RWPE1 (cell line): ENCODE measurements around the gene KLRC4.

Source experiments
- CTCF ChIA-PET: fragments of 350-600 bp; sonication (Branson Sonifier 250); formaldehyde crosslinking; extraction: SDS; loops from one replicate; lab custom pipeline; 2021; lab: Yijun Ruan, JAX
- POLR2A ChIA-PET: fragments of 400-600 bp; formaldehyde crosslinking; extraction: SDS; loops from one replicate; lab custom pipeline; 2020; ENCODE audit warnings: antibody characterized with exemption; ENCODE audit not compliant: low non-redundant PET; lab: Yijun Ruan, JAX
- DNase-seq: peaks from one replicate; pipeline ENCODE4 v3.0.0; 2012; ENCODE audit warnings: low spot score
- H3K27ac ChIP-seq: fragments of 450-650 bp; 2 replicates; pipeline ENCODE4 v1.5.1; 2017
- TF ChIP-seq, protein P1 (sequence below): fragments of 450-650 bp; conservative IDR thresholded peaks from 2 replicates; pipeline ENCODE4 v1.5.1; 2017; ENCODE audit warnings: low read depth, mild to moderate bottlenecking

The KLRC4 gene

DNA sequence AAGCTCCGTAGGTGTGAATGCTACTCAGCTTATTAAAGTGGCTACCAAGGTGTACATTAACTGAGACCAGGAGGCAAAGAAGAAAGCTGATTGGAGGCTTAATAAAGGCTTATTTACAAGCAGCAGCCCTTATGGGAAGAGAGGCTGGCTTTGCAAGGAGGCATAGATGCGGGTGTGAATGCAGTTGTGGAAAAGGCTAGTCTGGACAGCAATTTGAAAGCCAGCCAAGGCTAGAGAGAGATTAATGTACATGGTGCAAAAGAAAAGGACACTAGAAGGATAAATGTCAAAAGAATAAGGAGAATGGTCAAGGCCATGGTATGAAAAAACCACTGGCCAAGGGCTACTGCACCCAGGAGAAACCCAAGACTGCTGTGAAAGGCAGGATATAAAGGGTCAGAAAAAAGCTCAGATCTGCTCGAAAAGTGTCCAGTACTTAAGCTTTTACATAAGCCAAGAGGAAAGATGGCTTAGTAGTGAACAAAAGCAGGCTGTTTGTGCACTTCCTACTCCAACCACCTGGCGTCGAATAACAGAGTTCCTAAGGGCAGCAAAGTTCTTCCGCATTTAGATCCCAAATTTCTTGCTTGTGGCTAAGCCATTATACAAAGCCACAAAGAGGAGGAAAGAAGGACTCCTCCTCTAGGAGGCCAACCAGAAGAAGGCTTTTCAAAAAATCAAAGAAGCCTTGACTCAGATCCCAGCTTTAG, 43.7 kb downstream of the KLRC4 start:
- TF ChIP-seq, protein P1, sequence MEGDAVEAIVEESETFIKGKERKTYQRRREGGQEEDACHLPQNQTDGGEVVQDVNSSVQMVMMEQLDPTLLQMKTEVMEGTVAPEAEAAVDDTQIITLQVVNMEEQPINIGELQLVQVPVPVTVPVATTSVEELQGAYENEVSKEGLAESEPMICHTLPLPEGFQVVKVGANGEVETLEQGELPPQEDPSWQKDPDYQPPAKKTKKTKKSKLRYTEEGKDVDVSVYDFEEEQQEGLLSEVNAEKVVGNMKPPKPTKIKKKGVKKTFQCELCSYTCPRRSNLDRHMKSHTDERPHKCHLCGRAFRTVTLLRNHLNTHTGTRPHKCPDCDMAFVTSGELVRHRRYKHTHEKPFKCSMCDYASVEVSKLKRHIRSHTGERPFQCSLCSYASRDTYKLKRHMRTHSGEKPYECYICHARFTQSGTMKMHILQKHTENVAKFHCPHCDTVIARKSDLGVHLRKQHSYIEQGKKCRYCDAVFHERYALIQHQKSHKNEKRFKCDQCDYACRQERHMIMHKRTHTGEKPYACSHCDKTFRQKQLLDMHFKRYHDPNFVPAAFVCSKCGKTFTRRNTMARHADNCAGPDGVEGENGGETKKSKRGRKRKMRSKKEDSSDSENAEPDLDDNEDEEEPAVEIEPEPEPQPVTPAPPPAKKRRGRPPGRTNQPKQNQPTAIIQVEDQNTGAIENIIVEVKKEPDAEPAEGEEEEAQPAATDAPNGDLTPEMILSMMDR: no peak
- ChIA-PET CTCF (interaction anchor here (0.5 to 1.2 kb wide), 6 partner anchors 26 to 329 kb away, joined by 3 to 5 read pairs (median 4); no protein-coding TSS in a partner anchor), POLR2A (no interaction called here)
- DNase-seq: no peak
- H3K27ac ChIP-seq: peak overlapping the region; percentile 96

DNA sequence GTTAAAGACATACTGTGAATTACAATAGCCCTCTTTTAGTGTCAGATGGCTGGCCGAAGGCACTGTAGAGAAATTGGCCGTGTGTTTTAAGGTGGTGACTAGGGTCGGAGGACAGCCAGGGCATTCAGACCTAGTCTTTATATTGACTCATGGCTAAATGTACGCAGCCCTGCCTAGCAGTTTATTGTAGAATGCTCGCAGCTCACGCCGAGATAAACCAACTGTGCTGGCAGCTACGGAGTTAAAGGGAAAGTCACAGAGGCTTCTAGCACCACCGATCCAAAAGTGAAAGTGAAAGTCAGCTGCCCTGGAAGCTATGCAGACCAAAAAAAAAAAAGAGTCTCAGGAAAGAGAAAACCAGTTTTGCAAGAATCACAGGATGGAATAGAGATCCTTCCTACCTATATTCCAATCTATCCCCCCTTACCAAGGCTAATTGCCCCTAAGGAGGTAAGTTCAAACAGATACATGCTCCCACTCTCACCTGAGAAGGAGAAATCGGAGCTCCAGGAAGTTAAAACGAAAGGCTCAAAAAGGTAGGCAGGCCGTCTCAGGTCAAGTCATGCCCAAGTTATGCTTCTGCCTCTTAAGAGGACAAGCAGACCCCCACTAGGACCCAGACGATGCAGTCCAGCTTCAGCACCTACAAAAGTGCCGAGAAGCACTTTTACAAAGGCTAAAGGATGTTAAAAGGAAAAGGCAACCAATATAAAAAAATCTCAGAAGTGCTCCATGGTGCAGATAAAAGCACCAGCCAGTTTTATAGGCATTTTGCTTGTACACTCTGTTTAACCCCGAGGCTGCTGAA, 44.5 kb downstream of the KLRC4 start:
- peak; percentile 62 for DNase-seq
- TF ChIP-seq, protein P1: no peak
- ChIA-PET CTCF (interaction anchor here (0.7 kb wide), 1 partner anchor 34 kb away, joined by 4 read pairs; no protein-coding TSS in a partner anchor), POLR2A (interaction anchor here (0.5 kb wide), 1 partner anchor 67 kb away, joined by 3 read pairs; no protein-coding TSS in a partner anchor)
- H3K27ac ChIP-seq: peak overlapping the region; percentile 96

DNA sequence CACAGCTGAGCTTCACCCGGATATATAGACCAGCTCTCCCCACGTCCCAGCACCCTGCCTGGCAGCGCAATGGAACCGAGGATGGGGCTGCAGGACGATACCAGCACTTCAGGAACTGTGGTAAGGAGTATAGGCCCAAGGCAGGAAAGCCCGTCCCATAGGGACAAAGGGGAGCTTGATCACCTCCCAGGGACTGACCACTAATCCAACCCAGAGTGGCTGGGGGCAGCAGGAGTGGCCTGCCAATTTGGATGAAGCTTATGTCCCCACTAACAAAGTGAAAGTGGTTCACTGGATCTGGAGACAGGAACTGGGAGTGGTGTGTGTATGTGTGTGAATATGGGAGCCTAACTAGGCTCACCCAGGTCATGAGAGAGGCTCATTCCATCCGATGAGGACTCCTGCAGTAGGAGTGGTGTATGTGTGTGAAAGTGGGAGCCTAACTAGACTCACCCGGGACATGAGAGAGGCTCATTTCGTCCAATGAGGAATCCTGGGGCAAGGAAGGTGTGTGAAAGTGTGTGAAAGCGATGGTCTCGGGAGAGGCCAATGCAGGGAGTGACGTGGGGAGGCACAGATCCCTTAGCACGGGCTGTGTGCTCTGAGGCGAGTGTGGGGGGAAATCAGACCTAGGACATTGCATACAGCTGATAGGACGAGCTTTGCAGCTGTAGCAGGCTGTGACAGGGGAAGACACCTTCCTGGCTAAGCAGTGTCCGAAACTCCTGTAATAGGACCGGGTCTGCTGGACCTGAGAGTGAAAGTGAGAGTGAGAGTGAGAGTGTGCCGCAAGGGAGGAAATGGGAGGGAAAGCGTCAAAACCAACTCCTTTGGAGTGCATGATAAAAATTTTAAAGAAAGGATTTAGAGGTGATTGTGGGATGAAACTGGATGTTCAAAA, 45.4 kb downstream of the KLRC4 start:
- POLR2A ChIA-PET: no interaction called here

DNA sequence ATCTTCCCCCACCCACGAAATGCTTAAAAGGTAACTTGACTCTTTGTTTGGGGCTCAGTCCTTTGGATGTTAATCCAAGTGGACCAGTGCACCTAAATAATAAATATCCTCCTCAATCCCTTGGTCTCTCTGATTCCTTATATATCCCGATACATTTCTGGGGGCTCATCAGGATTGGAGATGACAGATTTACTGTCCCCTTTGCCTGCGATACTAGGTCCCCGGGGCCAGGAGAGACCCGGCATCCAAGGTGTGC, 46.0 kb downstream of the KLRC4 start:
- peak overlapping the region; percentile 96 for H3K27ac ChIP-seq
- CTCF ChIA-PET: no interaction called here
- DNase-seq: no peak
- TF ChIP-seq, protein P1: no peak
- POLR2A ChIA-PET: no interaction called here

More for the DNA sequence above, 45.4 kb downstream of the KLRC4 start:
- DNase-seq: peak; percentile 47
- H3K27ac ChIP-seq: peak overlapping the region; percentile 96
- CTCF ChIA-PET: no interaction called here
- TF ChIP-seq, protein P1: no peak

DNA sequence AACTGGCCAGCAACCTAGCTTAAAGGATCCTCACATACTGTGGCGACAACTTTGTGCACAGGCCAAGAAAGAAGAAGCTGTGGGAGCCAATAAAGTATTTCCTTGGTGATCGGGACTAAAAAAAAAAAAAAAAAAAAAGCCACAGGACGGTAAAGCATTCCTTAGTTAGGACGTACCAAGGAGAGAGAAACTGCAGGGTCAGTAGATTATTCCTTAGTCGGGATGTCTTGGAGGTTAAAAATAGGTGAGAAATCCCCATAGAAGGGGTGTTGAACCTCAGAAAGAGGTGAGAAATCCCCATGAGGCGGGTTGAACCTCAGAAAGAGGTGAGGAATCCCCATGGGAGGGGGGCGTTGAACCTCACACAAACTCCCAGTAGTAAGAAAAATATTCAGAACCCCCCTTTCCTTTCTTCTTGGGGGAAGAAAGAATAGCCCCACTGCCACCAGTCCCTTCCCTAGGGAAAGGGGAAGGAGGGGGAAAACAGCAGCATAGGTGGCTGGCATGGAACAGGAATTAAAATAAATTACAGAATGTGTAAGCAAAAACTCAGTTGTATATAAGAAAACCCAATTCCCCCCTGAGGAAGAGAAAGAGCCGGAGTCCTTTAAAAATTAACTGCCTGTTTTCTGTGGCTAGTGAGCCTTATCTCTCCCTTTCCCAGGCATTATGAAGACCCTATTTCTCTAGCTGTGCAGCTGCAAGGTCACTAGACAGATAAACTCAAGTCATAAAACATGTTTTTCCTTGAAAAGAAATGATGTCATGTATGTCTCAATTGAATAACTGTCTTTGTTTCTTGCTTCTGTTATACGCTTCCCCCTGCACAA, 46.5 kb downstream of the KLRC4 start:
- no peak for DNase-seq
- POLR2A ChIA-PET: interaction anchor here (0.7 kb wide), 1 partner anchor 30 kb away, joined by 5 read pairs; no protein-coding TSS in a partner anchor
- TF ChIP-seq, protein P1: no peak
- CTCF ChIA-PET: no interaction called here
- peak overlapping the region; percentile 96 for H3K27ac ChIP-seq
